HepG2 (cell line): ENCODE data around the gene C20orf204. TPM values are rescaled to one million over a fixed set of nuclear protein-coding genes. Genes with fewer than 3 reads are reported as not detected.

ENCODE experiments used
- ATF4 ChIP-seq, 2 experiments: fragments of 450-650 bp in 1 of 2; sonication (generic) in 1 of 2; formaldehyde crosslinking; IDR thresholded peaks; 2 replicates each; pipeline versions ENCODE4 v1.5.0 to v1.8.0; 2020 to 2022; ENCODE audit warnings: mild to moderate bottlenecking in 1 of 2, missing genetic modification reagents in 1 of 2
- FOSL2 ChIP-seq: sonication (generic); formaldehyde crosslinking; IDR thresholded peaks from 2 replicates; pipeline ENCODE4 v1.4.0; 2020; ENCODE audit warnings: missing genetic modification reagents
- HDAC1 ChIP-seq: sonication (generic); formaldehyde crosslinking; IDR thresholded peaks from 2 replicates; pipeline ENCODE4 v1.5.1; 2020; ENCODE audit warnings: mild to moderate bottlenecking, missing genetic modification reagents
- IRF9 ChIP-seq: sonication (generic); formaldehyde crosslinking; IDR thresholded peaks from 2 replicates; pipeline ENCODE4 v1.8.0; 2022; ENCODE audit warnings: missing genetic modification reagents, mild to moderate bottlenecking, borderline replicate concordance
- LRRFIP1 ChIP-seq: sonication (generic); formaldehyde crosslinking; conservative IDR thresholded peaks from 2 replicates; pipeline ENCODE4 v1.4.0; 2020; ENCODE audit warnings: missing genetic modification reagents
- MBNL3 ChIP-seq: fragments of 250-450 bp; sonication (Bioruptor Pico); conservative IDR thresholded peaks from 2 replicates; pipeline ENCODE4 v1.8.0; 2022; ENCODE audit warnings: mild to moderate bottlenecking, inconsistent platforms
- MTA3 ChIP-seq: sonication (generic); formaldehyde crosslinking; IDR thresholded peaks from 2 replicates; pipeline ENCODE4 v1.4.0; 2020; ENCODE audit warnings: missing genetic modification reagents
- PBX3 ChIP-seq: sonication (generic); formaldehyde crosslinking; IDR thresholded peaks from 2 replicates; pipeline ENCODE4 v1.8.1; 2023; ENCODE audit warnings: missing genetic modification reagents, inconsistent platforms, borderline replicate concordance
- PITX1 ChIP-seq: sonication (generic); formaldehyde crosslinking; IDR thresholded peaks from 2 replicates; pipeline ENCODE4 v1.5.1; 2020; ENCODE audit warnings: mild to moderate bottlenecking, missing genetic modification reagents
- SYNCRIP ChIP-seq: fragments of 200-400 bp; formaldehyde crosslinking; IDR thresholded peaks from 2 replicates; pipeline ENCODE4 v1.6.1; 2018; ENCODE audit warnings: mild to moderate bottlenecking, low read depth, low read length; ENCODE audit not compliant: insufficient read depth
- XBP1 ChIP-seq: sonication (generic); formaldehyde crosslinking; IDR thresholded peaks from 2 replicates; pipeline ENCODE4 v1.5.0; 2020; ENCODE audit warnings: missing genetic modification reagents
- ZBTB37 ChIP-seq: sonication (generic); formaldehyde crosslinking; IDR thresholded peaks from 2 replicates; pipeline ENCODE4 v1.4.0; 2020; ENCODE audit warnings: mild to moderate bottlenecking, missing genetic modification reagents
- ZBTB44 ChIP-seq: sonication (generic); formaldehyde crosslinking; IDR thresholded peaks from 2 replicates; pipeline ENCODE4 v1.4.0; 2020; ENCODE audit warnings: missing genetic modification reagents
- ZMAT3 ChIP-seq: sonication (generic); formaldehyde crosslinking; conservative IDR thresholded peaks from 2 replicates; pipeline ENCODE4 v1.7.0; 2021; ENCODE audit warnings: missing genetic modification reagents
- ZMAT5 ChIP-seq: sonication (generic); formaldehyde crosslinking; IDR thresholded peaks from 2 replicates; pipeline ENCODE4 v1.5.0; 2020; ENCODE audit warnings: mild to moderate bottlenecking, low read depth, missing genetic modification reagents, borderline replicate concordance
- ZMYM2 ChIP-seq: sonication (generic); formaldehyde crosslinking; IDR thresholded peaks from 2 replicates; pipeline ENCODE4 v1.8.0; 2022; ENCODE audit warnings: mild to moderate bottlenecking, missing genetic modification reagents
- ZNF557 ChIP-seq: sonication (generic); formaldehyde crosslinking; IDR thresholded peaks from 2 replicates; pipeline ENCODE4 v1.4.0; 2020; ENCODE audit warnings: missing genetic modification reagents
- ZNF564 ChIP-seq: sonication (generic); formaldehyde crosslinking; IDR thresholded peaks from 2 replicates; pipeline ENCODE4 v1.8.1; 2023; ENCODE audit warnings: mild to moderate bottlenecking, missing genetic modification reagents
- ZNF674 ChIP-seq: sonication (generic); formaldehyde crosslinking; IDR thresholded peaks from 2 replicates; pipeline ENCODE4 v1.5.0; 2020; ENCODE audit warnings: low read depth, mild to moderate bottlenecking, missing genetic modification reagents
- polyA plus RNA-seq, 8 experiments: library from polyadenylated mRNA; depleted of rRNA in 3 of 8; stranded (reverse) in 7 of 8; unstranded in 1 of 8; fragments of >200 nt; fragmentation: Illumina TruSeq in 4 of 8; extraction: Trizol in 4 of 8; gene quantifications; 2 replicates each; pipeline versions ENCODE4 v1.2.1 to v1.2.3, GENCODE V29; 2011 to 2016; ENCODE audit warnings: low read depth in 4 of 8, missing spikeins in 1 of 8, mixed read lengths in 1 of 8; ENCODE audit not compliant: insufficient read depth in 1 of 8
- total RNA-seq, 5 experiments: library from RNA; depleted of rRNA; stranded (reverse); fragments of >200 nt; fragmentation: Illumina TruSeq; extraction: Trizol; gene quantifications; 2 replicates each; pipeline ENCODE4 v1.2.3, GENCODE V29; 2016; ENCODE audit warnings: low read depth in 1 of 5

Gene C20orf204
- total and polyA plus RNA-seq, 2 of the 13 experiments (the other 11 are each of a cell fraction or from before 2014, with no cell fraction given): 22.1 to 80.0 TPM

GRCh38 chr20:64041040-64041780 is 5.2 kb downstream of the C20orf204 start (continued):
- TF ChIP-seq ZBTB37 (CRISPR knock-in tag) (no peak), IRF9 (CRISPR knock-in tag) (no peak), PBX3 (CRISPR knock-in tag) (peak; percentile 85; the same call in 1 of the 2 replicates), HDAC1 (peak; percentile 76), ATF4 (CRISPR knock-in tag; IDR thresholded peaks at IDR 0.05) (peak in 1 of 2 experiments; percentile 33; a peak in 1 of 4 replicates), PITX1 (0 out of 2 replicates have a peak, but pooled peaks have one; percentile 12), MBNL3 (no peak), ZMAT3 (CRISPR knock-in tag) (0 out of 2 replicates have a peak, but pooled peaks have one; percentile 17), ZNF564 (CRISPR knock-in tag) (peak; percentile 71; the same call in 1 of the 2 replicates), ZMAT5 (CRISPR knock-in tag) (no peak), ZNF674 (CRISPR knock-in tag) (no peak), XBP1 (CRISPR knock-in tag) (no peak), SYNCRIP (no peak), ZMYM2 (CRISPR knock-in tag) (no peak), MTA3 (CRISPR knock-in tag) (no peak), FOSL2 (CRISPR knock-in tag) (peak; percentile 61), ZNF557 (CRISPR knock-in tag) (0 out of 2 replicates have a peak, but pooled peaks have one; percentile 76), ZBTB44 (CRISPR knock-in tag) (0 out of 2 replicates have a peak, but pooled peaks have one; percentile 37), LRRFIP1 (CRISPR knock-in tag) (peak; percentile 69; the same call in 1 of the 2 replicates)
